H9 (cell line): ENCODE data around the gene ZNF660. TPM values are rescaled to one million over a fixed set of nuclear protein-coding genes. Genes with fewer than 3 reads are reported as not detected.

Experiments
- DNase-seq: peaks from one replicate; pipeline ENCODE4 v3.0.0-alpha.2; 2017
- H2AFZ ChIP-seq: one replicate; pipeline ENCODE4 v1.6.1; 2013; ENCODE audit warnings: mild to moderate bottlenecking, low read length, control low read depth, moderate library complexity
- H2AK5ac ChIP-seq: 2 replicates; pipeline ENCODE4 v1.6.1; 2013; ENCODE audit warnings: low read length, control low read depth, mixed read lengths; ENCODE audit not compliant: insufficient read length
- H2BK120ac ChIP-seq: one replicate; pipeline ENCODE4 v1.6.1; 2013; ENCODE audit warnings: low read depth, mild to moderate bottlenecking, low read length, control low read depth, inconsistent platforms; ENCODE audit not compliant: poor library complexity, severe bottlenecking
- H2BK12ac ChIP-seq: 2 replicates; pipeline ENCODE4 v1.6.1; 2013; ENCODE audit warnings: low read length, control low read depth, mixed read lengths, low read depth; ENCODE audit not compliant: insufficient read length
- H2BK15ac ChIP-seq: 2 replicates; pipeline ENCODE4 v1.6.1; 2013; ENCODE audit warnings: low read depth, low read length, control low read depth
- H2BK20ac ChIP-seq: one replicate; pipeline ENCODE4 v1.6.1; 2013; ENCODE audit warnings: low read depth, mild to moderate bottlenecking, low read length, control low read depth, inconsistent platforms; ENCODE audit not compliant: poor library complexity, severe bottlenecking
- H2BK5ac ChIP-seq: 2 replicates; pipeline ENCODE4 v1.6.1; 2013; ENCODE audit warnings: low read length, control low read depth, mixed read lengths; ENCODE audit not compliant: insufficient read length
- H3K14ac ChIP-seq: 2 replicates; pipeline ENCODE4 v1.6.1; 2013; ENCODE audit warnings: low read length, control low read depth; ENCODE audit not compliant: insufficient read depth
- H3K18ac ChIP-seq: 2 replicates; pipeline ENCODE4 v1.6.1; 2013; ENCODE audit warnings: low read depth, mild to moderate bottlenecking, mixed read lengths, low read length, control low read depth; ENCODE audit not compliant: insufficient read length
- H3K23ac ChIP-seq: 2 replicates; pipeline ENCODE4 v1.6.1; 2013; ENCODE audit warnings: low read length, control low read depth, mixed read lengths, low read depth; ENCODE audit not compliant: insufficient read length
- H3K23me2 ChIP-seq: 2 replicates; pipeline ENCODE4 v1.6.1; 2013; ENCODE audit warnings: low read depth, mild to moderate bottlenecking, mixed read lengths, low read length, control low read depth; ENCODE audit not compliant: insufficient read length, poor library complexity, severe bottlenecking
- H3K27ac ChIP-seq: 2 replicates; pipeline ENCODE4 v1.5.1; 2013; ENCODE audit warnings: low read length, control low read depth, mixed read lengths, low read depth; ENCODE audit not compliant: insufficient read length
- H3K27me3 ChIP-seq: 2 replicates; pipeline ENCODE4 v1.6.1; 2013; ENCODE audit warnings: low read length, control low read depth, inconsistent platforms; ENCODE audit not compliant: insufficient read depth
- H3K4ac ChIP-seq: 2 replicates; pipeline ENCODE4 v1.6.1; 2013; ENCODE audit warnings: low read depth, mild to moderate bottlenecking, control low read depth, inconsistent platforms, low read length, moderate library complexity
- H3K4me1 ChIP-seq: 2 replicates; pipeline ENCODE4 v1.6.1; 2013; ENCODE audit warnings: low read length, control low read depth, inconsistent platforms; ENCODE audit not compliant: insufficient read depth
- H3K4me2 ChIP-seq: 2 replicates; pipeline ENCODE4 v1.6.1; 2013; ENCODE audit warnings: low read length, control low read depth, mixed read lengths; ENCODE audit not compliant: insufficient read length, insufficient read depth
- H3K56ac ChIP-seq: 2 replicates; pipeline ENCODE4 v1.6.1; 2013; ENCODE audit warnings: low read depth, mild to moderate bottlenecking, mixed read lengths, low read length, control low read depth; ENCODE audit not compliant: insufficient read length
- H3K79me1 ChIP-seq: 2 replicates; pipeline ENCODE4 v1.6.1; 2013; ENCODE audit warnings: low read depth, mild to moderate bottlenecking, moderate library complexity, low read length, control low read depth, inconsistent platforms; ENCODE audit not compliant: insufficient read depth, poor library complexity, severe bottlenecking
- H3K79me2 ChIP-seq: 2 replicates; pipeline ENCODE4 v1.6.1; 2013; ENCODE audit warnings: low read length, control low read depth, inconsistent platforms; ENCODE audit not compliant: insufficient read depth
- H3K9ac ChIP-seq: 2 replicates; pipeline ENCODE4 v1.6.1; 2013; ENCODE audit warnings: low read length, control low read depth, mixed read lengths; ENCODE audit not compliant: insufficient read length; ENCODE audit errors: extremely low read depth
- H3K9me3 ChIP-seq: one replicate; pipeline ENCODE4 v1.6.1; 2013; ENCODE audit warnings: low read depth, low read length, inconsistent platforms; ENCODE audit not compliant: control insufficient read depth
- H3T11ph ChIP-seq: one replicate; pipeline ENCODE4 v1.6.1; 2013; ENCODE audit warnings: mild to moderate bottlenecking, low read length, control low read depth, inconsistent platforms
- H4K20me1 ChIP-seq: one replicate; pipeline ENCODE4 v1.6.1; 2013; ENCODE audit not compliant: control insufficient read depth, insufficient read length, insufficient read depth
- H4K5ac ChIP-seq: 2 replicates; pipeline ENCODE4 v1.6.1; 2013; ENCODE audit warnings: low read depth, mild to moderate bottlenecking, mixed read lengths, low read length, control low read depth; ENCODE audit not compliant: insufficient read length
- H4K8ac ChIP-seq: replicated peaks from 2 replicates; pipeline ENCODE4 v1.6.1; 2013; ENCODE audit warnings: low read length, control low read depth, mixed read lengths, low read depth; ENCODE audit not compliant: insufficient read length
- H4K91ac ChIP-seq: 2 replicates; pipeline ENCODE4 v1.6.1; 2013; ENCODE audit warnings: low read depth, mild to moderate bottlenecking, moderate library complexity, mixed read lengths, low read length, control low read depth; ENCODE audit not compliant: insufficient read length
- H3K27ac Mint-ChIP-seq, 3 experiments: 2 replicates in 2 of 3; 3 replicates in 1 of 3; pipeline ENCODE4 v1.8.0; 2020 to 2021; ENCODE audit warnings: mixed read lengths in 3 of 3, mild to moderate bottlenecking in 1 of 3, moderate library complexity in 1 of 3
- H3K27me3 Mint-ChIP-seq: 2 replicates; pipeline ENCODE4 v1.8.0; 2021; ENCODE audit warnings: low read depth, mild to moderate bottlenecking, moderate library complexity, mixed read lengths
- H3K36me3 Mint-ChIP-seq, 3 experiments: 2 replicates in 2 of 3; 3 replicates in 1 of 3; pipeline ENCODE4 v1.8.0; 2020 to 2021; ENCODE audit warnings: low read depth in 3 of 3, mixed read lengths in 3 of 3; ENCODE audit not compliant: insufficient read depth in 1 of 3
- H3K4me1 Mint-ChIP-seq, 2 experiments: 2 replicates each; pipeline ENCODE4 v1.8.0; 2020; ENCODE audit warnings: mixed read lengths in 2 of 2
- H3K4me3 Mint-ChIP-seq, 2 experiments: 2 replicates in 1 of 2; 3 replicates in 1 of 2; pipeline ENCODE4 v1.8.0; 2020 to 2021; ENCODE audit warnings: mild to moderate bottlenecking in 2 of 2, mixed read lengths in 2 of 2, moderate library complexity in 1 of 2
- H3K9me3 Mint-ChIP-seq, 2 experiments: 2 replicates in 1 of 2; 3 replicates in 1 of 2; pipeline ENCODE4 v1.8.0; 2020; ENCODE audit warnings: mild to moderate bottlenecking in 2 of 2, mixed read lengths in 2 of 2, moderate library complexity in 1 of 2
- WGBS: extraction: QIAGEN DNeasy Blood & Tissue Kit; methylation state at CpG from one replicate; pipeline ENCODE4 v1.1.7; 2013; ENCODE audit warnings: missing lambda C conversion rate, low lambda C conversion rate, mixed read lengths; ENCODE audit not compliant: insufficient read length; ENCODE audit errors: extremely low coverage; 5-methylcytosine and 5-hydroxymethylcytosine counted together
- total RNA-seq: library from RNA; stranded (reverse); gene quantifications from 2 replicates; pipeline ENCODE4 v1.2.1, GENCODE V29; 2021
- TF ChIP-seq, protein P1 (sequence below): fragments of 200-600 bp; sonication (generic); conservative IDR thresholded peaks from 3 replicates; pipeline ENCODE4 v1.8.0; 2021; ENCODE audit warnings: antibody characterized with exemption, mild to moderate bottlenecking

ZNF660 gene
- total RNA-seq, 1 experiment from 2014 or later = 18.7 TPM

DNA sequence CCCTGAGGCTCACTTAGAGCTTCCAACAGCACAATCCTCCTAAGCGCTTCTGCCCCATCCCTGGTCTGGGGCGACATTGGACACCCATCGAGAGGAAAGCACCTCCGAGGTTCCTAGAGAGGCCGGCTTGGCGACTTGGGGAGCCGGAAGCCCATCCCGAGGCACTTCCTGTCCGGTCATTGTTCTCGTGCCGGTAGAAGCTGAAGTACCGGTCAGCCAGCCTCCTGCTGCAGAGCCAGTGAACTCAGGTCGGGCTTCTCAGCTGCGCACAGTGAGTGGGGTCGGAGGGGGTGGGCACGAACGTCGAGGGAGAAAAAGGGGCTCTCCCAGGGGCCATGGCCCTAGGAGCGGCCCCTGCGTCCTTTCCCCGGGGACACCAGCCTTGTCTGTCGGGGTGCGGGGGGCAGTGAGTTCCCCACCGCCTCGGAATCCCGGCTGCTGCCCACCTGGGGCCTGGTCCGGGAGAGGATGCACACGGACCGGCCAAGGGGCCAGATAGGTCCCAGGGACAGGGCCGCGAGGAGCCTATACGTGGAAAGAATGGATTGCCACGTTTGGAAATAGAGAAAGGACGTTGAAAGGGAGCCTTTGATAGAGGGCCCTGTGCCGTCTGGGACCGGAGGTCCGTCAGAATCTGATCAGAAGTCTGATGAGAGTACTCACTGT, 63.9 kb downstream of the ZNF660 start, which contains the start of gene ZNF35:
TSS of gene ZNF35 (plus strand) at position 169 of the 666 bp plus-strand sequence. CDS start 2,336 bp downstream, outside the sequence.
- H3K14ac ChIP-seq = peak within 1 kb of the TSS; percentile 66
- H3K4me1 ChIP-seq = no peaks in the 10 kb centered on the region
- no peak within 1 kb of the TSS for H2BK12ac ChIP-seq
- H2AFZ ChIP-seq = no peak within 1 kb of the TSS
- Mint-ChIP-seq H3K27me3 (no peaks in the 10 kb centered on the region), H3K27ac (peak within 1 kb of the TSS; percentile 89 to 97 (median 97); a peak in 5 of 7 replicates), H3K9me3 (peaks cover 3 to 8% of the 10 kb centered on the region in 2 experiments), H3K36me3 (peaks cover 29 to 38% (median 33%) of the 10 kb centered on the region in 3 experiments), H3K4me1 (peaks cover 8% of the 10 kb centered on the region in 2 experiments), H3K4me3 (peak within 1 kb of the TSS; percentile 92 to 96)
- no peaks in the 10 kb centered on the region for H3K79me1 ChIP-seq
- no peak within 1 kb of the TSS for H4K91ac ChIP-seq
- no peak within 1 kb of the TSS for H2BK20ac ChIP-seq
- H3K4ac ChIP-seq = no peak within 1 kb of the TSS
- H3K23ac ChIP-seq = no peak within 1 kb of the TSS
- H3K56ac ChIP-seq = no peak within 1 kb of the TSS
- peaks cover 2% of the 10 kb centered on the region; the same call in 1 of the 2 replicates for H3K79me2 ChIP-seq
- peaks cover 4% of the 10 kb centered on the region for H3K9me3 ChIP-seq
- no peak within 1 kb of the TSS for H4K5ac ChIP-seq
- no peak within 1 kb of the TSS for H3K27ac ChIP-seq
- peak within 1 kb of the TSS; percentile 59 for H3K18ac ChIP-seq
- no peak within 1 kb of the TSS for H2BK5ac ChIP-seq
- H3K27me3 ChIP-seq = no peaks in the 10 kb centered on the region
- TF ChIP-seq, protein P1, sequence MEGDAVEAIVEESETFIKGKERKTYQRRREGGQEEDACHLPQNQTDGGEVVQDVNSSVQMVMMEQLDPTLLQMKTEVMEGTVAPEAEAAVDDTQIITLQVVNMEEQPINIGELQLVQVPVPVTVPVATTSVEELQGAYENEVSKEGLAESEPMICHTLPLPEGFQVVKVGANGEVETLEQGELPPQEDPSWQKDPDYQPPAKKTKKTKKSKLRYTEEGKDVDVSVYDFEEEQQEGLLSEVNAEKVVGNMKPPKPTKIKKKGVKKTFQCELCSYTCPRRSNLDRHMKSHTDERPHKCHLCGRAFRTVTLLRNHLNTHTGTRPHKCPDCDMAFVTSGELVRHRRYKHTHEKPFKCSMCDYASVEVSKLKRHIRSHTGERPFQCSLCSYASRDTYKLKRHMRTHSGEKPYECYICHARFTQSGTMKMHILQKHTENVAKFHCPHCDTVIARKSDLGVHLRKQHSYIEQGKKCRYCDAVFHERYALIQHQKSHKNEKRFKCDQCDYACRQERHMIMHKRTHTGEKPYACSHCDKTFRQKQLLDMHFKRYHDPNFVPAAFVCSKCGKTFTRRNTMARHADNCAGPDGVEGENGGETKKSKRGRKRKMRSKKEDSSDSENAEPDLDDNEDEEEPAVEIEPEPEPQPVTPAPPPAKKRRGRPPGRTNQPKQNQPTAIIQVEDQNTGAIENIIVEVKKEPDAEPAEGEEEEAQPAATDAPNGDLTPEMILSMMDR = no peak
- H3K9ac ChIP-seq = peak within 1 kb of the TSS; percentile 84
- H3K23me2 ChIP-seq = no peaks in the 10 kb centered on the region
- H4K20me1 ChIP-seq = no peaks in the 10 kb centered on the region
- no CpG with 5 or more reads among the region's 37 CpGs for WGBS
- no peak within 1 kb of the TSS for H2AK5ac ChIP-seq
- no peak within 1 kb of the TSS for H2BK120ac ChIP-seq
- DNase-seq = peak; percentile 92
- H3K4me2 ChIP-seq = peak within 1 kb of the TSS; percentile 85
- H2BK15ac ChIP-seq = no peak within 1 kb of the TSS
- no peak within 1 kb of the TSS for H4K8ac ChIP-seq
- no peak within 1 kb of the TSS for H3T11ph ChIP-seq

Other genes starting within 250 kb of the ZNF660 start
- gene TCAIM, start 246.2 kb upstream of the ZNF660 start, total RNA-seq = 21.9 and 23.8 TPM in 2 replicates
- 24.8 and 26.0 TPM in 2 replicates for gene ZNF445, start 107.3 kb upstream of the ZNF660 start, total RNA-seq
- 7.0 and 8.7 TPM in 2 replicates for gene ZKSCAN7, start 29.8 kb upstream of the ZNF660 start, total RNA-seq
- gene ZNF197, start 40.1 kb downstream of the ZNF660 start, total RNA-seq = 17.5 and 18.8 TPM in 2 replicates
- gene ZNF35, start 63.8 kb downstream of the ZNF660 start, total RNA-seq = 22.3 and 27.3 TPM in 2 replicates
- gene ZNF502, start 127.7 kb downstream of the ZNF660 start, total RNA-seq = not detected in 2 replicates
- 4.9 and 6.5 TPM in 2 replicates for gene ZNF501, start 144.7 kb downstream of the ZNF660 start, total RNA-seq
- 47.0 and 47.4 TPM in 2 replicates for gene KIAA1143, start 176.7 kb downstream of the ZNF660 start, total RNA-seq
- gene KIF15, start 176.8 kb downstream of the ZNF660 start, total RNA-seq = 25.0 and 25.8 TPM in 2 replicates